K562 (cell line): ENCODE results near the gene RTCA. TPM values are rescaled to one million over a fixed set of nuclear protein-coding genes. Genes with fewer than 3 reads are reported as not detected.

Source experiments
- FOXJ3 ChIP-seq: sonication (generic); formaldehyde crosslinking; IDR thresholded peaks from 2 replicates; pipeline ENCODE4 v1.4.0; 2020; ENCODE audit warnings: mild to moderate bottlenecking, missing genetic modification reagents
- KDM2B ChIP-seq: fragments of 250-450 bp; sonication (Bioruptor Pico); IDR thresholded peaks from 2 replicates; pipeline ENCODE4 v1.8.0; 2021; ENCODE audit warnings: mild to moderate bottlenecking, moderate library complexity
- MXI1 ChIP-seq: IDR thresholded peaks from 2 replicates; pipeline ENCODE4 v1.6.1; 2011; ENCODE audit warnings: low read depth, mild to moderate bottlenecking, improper control_type of control experiment, low read length
- PHB ChIP-seq: fragments of 250-450 bp; sonication (Bioruptor Pico); IDR thresholded peaks from 2 replicates; pipeline ENCODE4 v1.5.0; 2021
- SMARCA4 ChIP-seq: fragments of 450-650 bp; IDR thresholded peaks from 2 replicates; pipeline ENCODE4 v1.6.1; 2016
- TOE1 ChIP-seq, 2 experiments: fragments of 450-650 bp in 1 of 2; sonication (generic) in 1 of 2; formaldehyde crosslinking in 1 of 2; IDR thresholded peaks; 2 replicates each; pipeline versions ENCODE4 v1.7.1 to v1.8.0; 2016 to 2022; ENCODE audit warnings: borderline replicate concordance in 2 of 2, mild to moderate bottlenecking in 2 of 2, antibody characterized with exemption in 1 of 2, inconsistent platforms in 1 of 2, low read depth in 1 of 2, missing genetic modification reagents in 1 of 2, moderate library complexity in 1 of 2
- ZEB2 ChIP-seq: fragments of 450-650 bp; IDR thresholded peaks from 2 replicates; pipeline ENCODE4 v1.6.1; 2016
- ZNF224 ChIP-seq: sonication (generic); formaldehyde crosslinking; IDR thresholded peaks from 2 replicates; pipeline ENCODE4 v1.8.0; 2022; ENCODE audit warnings: mild to moderate bottlenecking, missing genetic modification reagents
- ZNF347 ChIP-seq: fragments of 450-650 bp; formaldehyde crosslinking; IDR thresholded peaks from 2 replicates; pipeline ENCODE4 v1.4.0; 2020; ENCODE audit warnings: low read depth, mild to moderate bottlenecking, moderate library complexity
- ZNF561 ChIP-seq: fragments of 450-650 bp; formaldehyde crosslinking; conservative IDR thresholded peaks from 2 replicates; pipeline ENCODE4 v1.4.0; 2020; ENCODE audit warnings: mild to moderate bottlenecking, moderate library complexity
- ZNF586 ChIP-seq: fragments of 450-650 bp; formaldehyde crosslinking; conservative IDR thresholded peaks from 2 replicates; pipeline ENCODE4 v1.4.0; 2020; ENCODE audit warnings: mild to moderate bottlenecking, moderate library complexity
- polyA plus RNA-seq, 8 experiments: library from polyadenylated mRNA; depleted of rRNA in 4 of 8; stranded (reverse) in 5 of 8; unstranded in 3 of 8; fragments of >200 nt; fragmentation: Nextera tagmentation in 2 of 8; fragmentation: Illumina TruSeq in 1 of 8; extraction: Ambion mirVana in 2 of 8; extraction: Trizol in 1 of 8; gene quantifications; 2 replicates each; pipeline versions ENCODE4 v1.2.1 to v1.2.3, GENCODE V29; 2011 to 2014; ENCODE audit warnings: inconsistent platforms in 1 of 8, missing spikeins in 1 of 8
- total RNA-seq, 7 experiments: library from RNA; depleted of rRNA in 6 of 7; stranded (reverse); fragments of >200 nt in 6 of 7; fragmentation: Illumina TruSeq in 2 of 7; extraction: Trizol in 2 of 7; gene quantifications; 2 replicates each; pipeline versions ENCODE4 v1.2.1 to v1.2.3, GENCODE V29; 2011 to 2021; ENCODE audit warnings: low replicate concordance in 1 of 7
- TF ChIP-seq, protein P1 (sequence below): fragments of 200-600 bp; sonication (generic); IDR thresholded peaks from one replicate; pipeline ENCODE4 v1.6.1; 2012; ENCODE audit warnings: mild to moderate bottlenecking, low read depth, low read length, inconsistent platforms
- TF ChIP-seq, protein P2 (sequence below): fragments of 250-450 bp; sonication (Bioruptor Pico); IDR thresholded peaks from 2 replicates; pipeline ENCODE4 v1.4.0; 2020; ENCODE audit warnings: mild to moderate bottlenecking, moderate library complexity
- TF ChIP-seq, protein P3 (sequence below): fragments of 450-650 bp; formaldehyde crosslinking; IDR thresholded peaks from 2 replicates; pipeline ENCODE4 v1.4.0; 2020; ENCODE audit warnings: mild to moderate bottlenecking, moderate library complexity

RTCA gene
- total and polyA plus RNA-seq, 9 of the 15 experiments (the other 6 are each of a cell fraction or from before 2014, with no cell fraction given): 11.6 to 57.2 (median 43.2) TPM

DNA sequence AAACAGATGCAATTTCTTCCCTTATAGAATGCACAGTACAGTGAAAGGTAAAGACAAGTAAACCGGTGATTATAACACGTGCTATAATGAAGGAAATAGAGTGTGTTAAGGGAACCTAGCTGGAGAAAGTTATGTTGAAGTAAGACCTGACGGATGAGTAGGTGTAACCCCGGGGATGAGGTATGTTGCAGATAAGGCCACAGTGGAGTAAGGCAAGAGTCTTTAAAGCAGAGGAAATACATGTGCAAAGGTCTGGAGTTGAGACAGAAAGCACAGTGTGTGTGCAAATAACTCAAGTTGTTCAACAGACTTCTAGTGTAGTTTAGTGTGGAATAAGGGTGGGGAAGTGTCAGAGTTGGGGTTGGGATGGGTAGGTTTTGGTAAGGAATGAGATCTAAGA is 19.3 kb upstream of the RTCA start (continued):
- TF ChIP-seq, protein P1, sequence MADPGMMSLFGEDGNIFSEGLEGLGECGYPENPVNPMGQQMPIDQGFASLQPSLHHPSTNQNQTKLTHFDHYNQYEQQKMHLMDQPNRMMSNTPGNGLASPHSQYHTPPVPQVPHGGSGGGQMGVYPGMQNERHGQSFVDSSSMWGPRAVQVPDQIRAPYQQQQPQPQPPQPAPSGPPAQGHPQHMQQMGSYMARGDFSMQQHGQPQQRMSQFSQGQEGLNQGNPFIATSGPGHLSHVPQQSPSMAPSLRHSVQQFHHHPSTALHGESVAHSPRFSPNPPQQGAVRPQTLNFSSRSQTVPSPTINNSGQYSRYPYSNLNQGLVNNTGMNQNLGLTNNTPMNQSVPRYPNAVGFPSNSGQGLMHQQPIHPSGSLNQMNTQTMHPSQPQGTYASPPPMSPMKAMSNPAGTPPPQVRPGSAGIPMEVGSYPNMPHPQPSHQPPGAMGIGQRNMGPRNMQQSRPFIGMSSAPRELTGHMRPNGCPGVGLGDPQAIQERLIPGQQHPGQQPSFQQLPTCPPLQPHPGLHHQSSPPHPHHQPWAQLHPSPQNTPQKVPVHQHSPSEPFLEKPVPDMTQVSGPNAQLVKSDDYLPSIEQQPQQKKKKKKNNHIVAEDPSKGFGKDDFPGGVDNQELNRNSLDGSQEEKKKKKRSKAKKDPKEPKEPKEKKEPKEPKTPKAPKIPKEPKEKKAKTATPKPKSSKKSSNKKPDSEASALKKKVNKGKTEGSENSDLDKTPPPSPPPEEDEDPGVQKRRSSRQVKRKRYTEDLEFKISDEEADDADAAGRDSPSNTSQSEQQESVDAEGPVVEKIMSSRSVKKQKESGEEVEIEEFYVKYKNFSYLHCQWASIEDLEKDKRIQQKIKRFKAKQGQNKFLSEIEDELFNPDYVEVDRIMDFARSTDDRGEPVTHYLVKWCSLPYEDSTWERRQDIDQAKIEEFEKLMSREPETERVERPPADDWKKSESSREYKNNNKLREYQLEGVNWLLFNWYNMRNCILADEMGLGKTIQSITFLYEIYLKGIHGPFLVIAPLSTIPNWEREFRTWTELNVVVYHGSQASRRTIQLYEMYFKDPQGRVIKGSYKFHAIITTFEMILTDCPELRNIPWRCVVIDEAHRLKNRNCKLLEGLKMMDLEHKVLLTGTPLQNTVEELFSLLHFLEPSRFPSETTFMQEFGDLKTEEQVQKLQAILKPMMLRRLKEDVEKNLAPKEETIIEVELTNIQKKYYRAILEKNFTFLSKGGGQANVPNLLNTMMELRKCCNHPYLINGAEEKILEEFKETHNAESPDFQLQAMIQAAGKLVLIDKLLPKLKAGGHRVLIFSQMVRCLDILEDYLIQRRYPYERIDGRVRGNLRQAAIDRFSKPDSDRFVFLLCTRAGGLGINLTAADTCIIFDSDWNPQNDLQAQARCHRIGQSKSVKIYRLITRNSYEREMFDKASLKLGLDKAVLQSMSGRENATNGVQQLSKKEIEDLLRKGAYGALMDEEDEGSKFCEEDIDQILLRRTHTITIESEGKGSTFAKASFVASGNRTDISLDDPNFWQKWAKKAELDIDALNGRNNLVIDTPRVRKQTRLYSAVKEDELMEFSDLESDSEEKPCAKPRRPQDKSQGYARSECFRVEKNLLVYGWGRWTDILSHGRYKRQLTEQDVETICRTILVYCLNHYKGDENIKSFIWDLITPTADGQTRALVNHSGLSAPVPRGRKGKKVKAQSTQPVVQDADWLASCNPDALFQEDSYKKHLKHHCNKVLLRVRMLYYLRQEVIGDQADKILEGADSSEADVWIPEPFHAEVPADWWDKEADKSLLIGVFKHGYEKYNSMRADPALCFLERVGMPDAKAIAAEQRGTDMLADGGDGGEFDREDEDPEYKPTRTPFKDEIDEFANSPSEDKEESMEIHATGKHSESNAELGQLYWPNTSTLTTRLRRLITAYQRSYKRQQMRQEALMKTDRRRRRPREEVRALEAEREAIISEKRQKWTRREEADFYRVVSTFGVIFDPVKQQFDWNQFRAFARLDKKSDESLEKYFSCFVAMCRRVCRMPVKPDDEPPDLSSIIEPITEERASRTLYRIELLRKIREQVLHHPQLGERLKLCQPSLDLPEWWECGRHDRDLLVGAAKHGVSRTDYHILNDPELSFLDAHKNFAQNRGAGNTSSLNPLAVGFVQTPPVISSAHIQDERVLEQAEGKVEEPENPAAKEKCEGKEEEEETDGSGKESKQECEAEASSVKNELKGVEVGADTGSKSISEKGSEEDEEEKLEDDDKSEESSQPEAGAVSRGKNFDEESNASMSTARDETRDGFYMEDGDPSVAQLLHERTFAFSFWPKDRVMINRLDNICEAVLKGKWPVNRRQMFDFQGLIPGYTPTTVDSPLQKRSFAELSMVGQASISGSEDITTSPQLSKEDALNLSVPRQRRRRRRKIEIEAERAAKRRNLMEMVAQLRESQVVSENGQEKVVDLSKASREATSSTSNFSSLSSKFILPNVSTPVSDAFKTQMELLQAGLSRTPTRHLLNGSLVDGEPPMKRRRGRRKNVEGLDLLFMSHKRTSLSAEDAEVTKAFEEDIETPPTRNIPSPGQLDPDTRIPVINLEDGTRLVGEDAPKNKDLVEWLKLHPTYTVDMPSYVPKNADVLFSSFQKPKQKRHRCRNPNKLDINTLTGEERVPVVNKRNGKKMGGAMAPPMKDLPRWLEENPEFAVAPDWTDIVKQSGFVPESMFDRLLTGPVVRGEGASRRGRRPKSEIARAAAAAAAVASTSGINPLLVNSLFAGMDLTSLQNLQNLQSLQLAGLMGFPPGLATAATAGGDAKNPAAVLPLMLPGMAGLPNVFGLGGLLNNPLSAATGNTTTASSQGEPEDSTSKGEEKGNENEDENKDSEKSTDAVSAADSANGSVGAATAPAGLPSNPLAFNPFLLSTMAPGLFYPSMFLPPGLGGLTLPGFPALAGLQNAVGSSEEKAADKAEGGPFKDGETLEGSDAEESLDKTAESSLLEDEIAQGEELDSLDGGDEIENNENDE: no peak
- TF ChIP-seq ZEB2 (peak; percentile 64; the same call in 1 of the 2 replicates), SMARCA4 (peak; percentile 72; the same call in 1 of the 2 replicates), PHB (CRISPR knock-in tag) (no peak), ZNF224 (CRISPR knock-in tag) (no peak), TOE1 (IDR thresholded peaks at IDR 0.05; ENCODE audit: borderline replicate concordance) (no peak), TOE1 (CRISPR knock-in tag; IDR thresholded peaks at IDR 0.05; ENCODE audit: borderline replicate concordance, low read depth) (no peak), ZNF586 (no peak), KDM2B (CRISPR knock-in tag) (no peak), MXI1 (no peak), FOXJ3 (CRISPR knock-in tag) (no peak), ZNF561 (CRISPR knock-in tag) (no peak), ZNF347 (CRISPR knock-in tag) (no peak)
- TF ChIP-seq, protein P2, sequence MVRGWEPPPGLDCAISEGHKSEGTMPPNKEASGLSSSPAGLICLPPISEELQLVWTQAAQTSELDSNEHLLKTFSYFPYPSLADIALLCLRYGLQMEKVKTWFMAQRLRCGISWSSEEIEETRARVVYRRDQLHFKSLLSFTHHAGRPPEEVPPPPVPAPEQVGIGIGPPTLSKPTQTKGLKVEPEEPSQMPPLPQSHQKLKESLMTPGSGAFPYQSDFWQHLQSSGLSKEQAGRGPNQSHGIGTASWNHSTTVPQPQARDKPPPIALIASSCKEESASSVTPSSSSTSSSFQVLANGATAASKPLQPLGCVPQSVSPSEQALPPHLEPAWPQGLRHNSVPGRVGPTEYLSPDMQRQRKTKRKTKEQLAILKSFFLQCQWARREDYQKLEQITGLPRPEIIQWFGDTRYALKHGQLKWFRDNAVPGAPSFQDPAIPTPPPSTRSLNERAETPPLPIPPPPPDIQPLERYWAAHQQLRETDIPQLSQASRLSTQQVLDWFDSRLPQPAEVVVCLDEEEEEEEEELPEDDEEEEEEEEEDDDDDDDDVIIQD (CRISPR knock-in tag): no peak
- TF ChIP-seq, protein P3, sequence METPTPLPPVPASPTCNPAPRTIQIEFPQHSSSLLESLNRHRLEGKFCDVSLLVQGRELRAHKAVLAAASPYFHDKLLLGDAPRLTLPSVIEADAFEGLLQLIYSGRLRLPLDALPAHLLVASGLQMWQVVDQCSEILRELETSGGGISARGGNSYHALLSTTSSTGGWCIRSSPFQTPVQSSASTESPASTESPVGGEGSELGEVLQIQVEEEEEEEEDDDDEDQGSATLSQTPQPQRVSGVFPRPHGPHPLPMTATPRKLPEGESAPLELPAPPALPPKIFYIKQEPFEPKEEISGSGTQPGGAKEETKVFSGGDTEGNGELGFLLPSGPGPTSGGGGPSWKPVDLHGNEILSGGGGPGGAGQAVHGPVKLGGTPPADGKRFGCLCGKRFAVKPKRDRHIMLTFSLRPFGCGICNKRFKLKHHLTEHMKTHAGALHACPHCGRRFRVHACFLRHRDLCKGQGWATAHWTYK: no peak
